Progenitor cell of endocrine pancreas (in vitro differentiated cells): ENCODE data around the gene COBL. TPM values are rescaled to one million over a fixed set of nuclear protein-coding genes. Genes with fewer than 3 reads are reported as not detected.

ENCODE experiments used
- DNase-seq: peaks from one replicate; pipeline ENCODE4 v3.0.0; 2021; ENCODE audit warnings: low spot score; ENCODE audit not compliant: unreplicated experiment
- H3K27ac Mint-ChIP-seq: 2 replicates; pipeline ENCODE4 v1.8.0; 2021; ENCODE audit warnings: mild to moderate bottlenecking, moderate library complexity, mixed read lengths
- H3K27me3 Mint-ChIP-seq: 2 replicates; pipeline ENCODE4 v1.8.0; 2021; ENCODE audit warnings: mixed read lengths
- H3K36me3 Mint-ChIP-seq: 2 replicates; pipeline ENCODE4 v1.8.0; 2022; ENCODE audit warnings: mixed read lengths; ENCODE audit not compliant: insufficient read depth
- H3K4me1 Mint-ChIP-seq: 2 replicates; pipeline ENCODE4 v1.8.0; 2021; ENCODE audit warnings: low read depth, mixed read lengths
- H3K4me3 Mint-ChIP-seq: 2 replicates; pipeline ENCODE4 v1.8.0; 2021; ENCODE audit warnings: low read depth, mild to moderate bottlenecking, moderate library complexity, mixed read lengths
- H3K9me3 Mint-ChIP-seq: 2 replicates; pipeline ENCODE4 v1.8.0; 2021; ENCODE audit warnings: low read depth, mixed read lengths
- CTCF ChIP-seq: fragments of 200-600 bp; sonication (generic); IDR thresholded peaks from one replicate; pipeline ENCODE4 v1.5.0; 2021; ENCODE audit warnings: antibody characterized with exemption, mild to moderate bottlenecking; ENCODE audit not compliant: unreplicated experiment
- total RNA-seq: library from RNA; stranded (reverse); gene quantifications from 2 replicates; pipeline ENCODE4 v1.2.1, GENCODE V29; 2021

Gene COBL
- total RNA-seq, 1 donor from 2014 or later, result 21.3 TPM

- no peaks in the 10 kb centered on the region for H3K9me3 Mint-ChIP-seq
- H3K36me3 Mint-ChIP-seq, result no peaks in the 10 kb centered on the region
- no peak for TF ChIP-seq CTCF
- peaks cover 9% of the 10 kb centered on the region for H3K4me1 Mint-ChIP-seq
- H3K27ac Mint-ChIP-seq, result no peak overlapping the region
- H3K27me3 Mint-ChIP-seq, result no peaks in the 10 kb centered on the region
- DNase-seq, result no peak
- no peak overlapping the region for H3K4me3 Mint-ChIP-seq
Observed at GRCh38 chr7:51029701-51030191, 286.9 kb downstream of the COBL start.

- Mint-ChIP-seq H3K27me3 (no peaks in the 10 kb centered on the region), H3K4me3 (no peak overlapping the region), H3K27ac (no peak overlapping the region), H3K36me3 (no peaks in the 10 kb centered on the region), H3K4me1 (peaks cover 4% of the 10 kb centered on the region), H3K9me3 (no peaks in the 10 kb centered on the region)
- TF ChIP-seq CTCF, result no peak
- no peak for DNase-seq
Observed at GRCh38 chr7:51029131-51029530, 287.5 kb downstream of the COBL start.

DNA sequence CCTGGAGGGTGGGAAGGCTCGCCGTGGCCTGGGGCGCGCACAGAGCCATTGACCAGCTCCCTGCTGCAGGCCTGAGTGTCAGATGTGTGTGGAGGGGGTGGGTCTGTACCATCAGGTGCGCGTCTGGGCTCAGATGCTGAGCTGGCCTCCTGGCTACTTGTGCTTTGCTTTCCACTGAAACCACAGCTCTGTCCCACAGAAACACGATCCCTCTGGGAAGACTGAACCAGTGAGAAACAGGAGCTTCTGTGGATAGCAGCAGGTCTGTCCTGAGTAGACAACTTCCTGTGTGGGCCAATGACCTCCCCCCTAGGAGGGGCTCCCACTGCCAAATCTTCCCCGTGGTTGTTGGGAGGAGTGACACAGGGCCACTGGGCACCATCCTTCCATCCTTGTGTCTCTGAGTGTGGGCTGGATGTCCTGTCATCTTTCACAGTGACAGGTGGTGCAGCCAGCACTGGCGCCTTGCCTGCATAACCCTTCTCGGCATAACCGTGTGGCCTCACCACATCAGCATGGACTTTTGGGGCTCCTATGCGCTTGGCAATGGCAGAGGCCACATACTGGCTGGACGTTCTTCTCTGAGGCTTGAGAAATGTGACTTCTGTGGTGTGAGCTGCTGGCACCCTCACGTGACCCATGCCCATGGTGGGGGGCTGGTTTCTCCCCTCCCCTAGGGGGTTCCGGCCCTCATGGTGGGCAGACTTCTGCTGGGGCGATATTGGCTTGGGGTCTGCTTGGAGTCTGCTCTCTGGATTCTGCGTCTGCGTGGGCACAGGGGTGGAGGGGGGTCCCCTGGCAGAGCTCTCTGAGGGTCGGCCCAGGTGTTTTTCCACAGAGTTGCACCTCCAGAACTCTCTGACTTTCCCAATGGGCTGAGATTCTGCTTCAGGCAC lies 288.4 kb downstream of the COBL start:
- Mint-ChIP-seq H3K9me3 (no peaks in the 10 kb centered on the region), H3K36me3 (no peaks in the 10 kb centered on the region), H3K4me1 (peaks cover 3% of the 10 kb centered on the region), H3K27ac (no peak overlapping the region), H3K27me3 (no peaks in the 10 kb centered on the region), H3K4me3 (no peak overlapping the region)
- no peak for TF ChIP-seq CTCF
- DNase-seq, result no peak

DNA sequence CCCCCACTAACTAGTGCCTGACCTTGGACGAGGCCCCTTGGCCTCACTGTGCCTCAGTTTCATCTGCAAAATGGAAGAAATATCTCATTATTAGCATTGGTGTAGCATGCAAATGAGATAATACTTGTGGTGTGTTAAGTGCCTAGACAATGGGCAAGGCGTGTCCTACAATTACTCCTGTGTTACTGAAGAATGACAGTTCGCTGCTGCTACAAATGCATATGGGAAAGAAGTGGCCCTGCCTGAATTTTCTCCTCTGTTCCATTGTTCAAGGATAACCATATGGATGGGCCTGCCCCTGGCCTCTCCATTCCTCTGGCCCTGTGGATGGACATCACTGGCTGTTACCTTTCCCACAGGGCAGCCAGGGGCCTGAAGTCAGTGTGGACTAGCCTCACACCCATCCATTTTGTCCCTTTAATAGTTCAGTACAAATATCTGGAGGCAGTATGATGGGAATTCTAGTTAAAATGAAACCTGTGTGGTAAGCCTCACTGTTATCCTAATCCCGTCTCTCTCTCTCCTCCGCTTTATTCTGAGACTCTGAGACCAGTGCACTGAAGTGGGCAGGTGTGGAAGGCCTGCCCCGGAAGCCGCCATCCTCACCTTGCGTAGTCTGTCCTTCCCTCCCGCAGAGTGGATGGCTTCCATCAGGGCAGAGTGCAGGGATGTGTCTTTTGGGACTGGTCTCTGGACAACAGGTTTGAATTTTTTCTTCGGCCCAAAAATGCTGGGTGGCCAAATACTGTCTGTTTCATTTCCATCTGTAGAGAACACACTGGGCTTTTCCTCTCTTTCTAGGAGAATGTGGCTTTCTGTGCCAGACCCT lies 289.3 kb downstream of the COBL start:
- TF ChIP-seq CTCF, result no peak
- Mint-ChIP-seq H3K27me3 (no peaks in the 10 kb centered on the region), H3K9me3 (no peaks in the 10 kb centered on the region), H3K4me1 (peaks cover 3% of the 10 kb centered on the region), H3K4me3 (no peak overlapping the region), H3K36me3 (peaks cover 2% of the 10 kb centered on the region), H3K27ac (no peak overlapping the region)
- no peak for DNase-seq

- no peak overlapping the region for H3K4me3 Mint-ChIP-seq
- no peaks in the 10 kb centered on the region for H3K9me3 Mint-ChIP-seq
- TF ChIP-seq CTCF, result no peak
- H3K36me3 Mint-ChIP-seq, result peaks cover 2% of the 10 kb centered on the region
- H3K27ac Mint-ChIP-seq, result no peak overlapping the region
- H3K4me1 Mint-ChIP-seq, result no peaks in the 10 kb centered on the region
- H3K27me3 Mint-ChIP-seq, result no peaks in the 10 kb centered on the region
- DNase-seq, result no peak
Observed at GRCh38 chr7:51026341-51026740, 290.3 kb downstream of the COBL start.
